Stimulated activated CD4-positive, alpha-beta T cell treated with anti-CD3 and anti-CD28 coated beads, Interleukin-1b, Interleukin-23, amount 100 ng/mL, for 1 hour (primary cell): ENCODE measurements around the gene HRH3.

Experiments used
- DNase-seq, 2 donors: peaks; one replicate each; pipeline ENCODE4 v3.0.0-alpha.2; 2020; ENCODE audit warnings: low read depth in 2 of 2

The HRH3 gene

DNA sequence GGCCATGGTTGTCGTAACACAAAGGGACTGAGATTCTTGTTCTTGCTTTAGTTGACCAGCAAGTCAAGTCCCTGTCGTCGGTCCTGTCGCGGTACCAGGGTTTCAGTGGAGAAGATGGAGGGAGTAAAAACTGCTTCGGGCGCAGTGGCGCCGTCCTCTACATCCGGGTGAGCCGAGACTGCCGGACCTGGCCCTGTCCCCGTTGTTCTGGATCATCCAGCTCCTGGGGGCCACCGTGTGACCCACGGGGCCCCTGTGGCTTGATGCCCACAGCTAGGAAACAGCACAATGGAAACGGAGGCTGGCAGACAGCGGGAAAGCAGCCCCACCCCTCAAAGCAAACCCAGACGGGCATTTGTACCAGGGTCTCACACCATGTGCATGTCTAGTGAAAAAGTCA is 22.3 kb downstream of the HRH3 start:
- no peak for DNase-seq

DNA sequence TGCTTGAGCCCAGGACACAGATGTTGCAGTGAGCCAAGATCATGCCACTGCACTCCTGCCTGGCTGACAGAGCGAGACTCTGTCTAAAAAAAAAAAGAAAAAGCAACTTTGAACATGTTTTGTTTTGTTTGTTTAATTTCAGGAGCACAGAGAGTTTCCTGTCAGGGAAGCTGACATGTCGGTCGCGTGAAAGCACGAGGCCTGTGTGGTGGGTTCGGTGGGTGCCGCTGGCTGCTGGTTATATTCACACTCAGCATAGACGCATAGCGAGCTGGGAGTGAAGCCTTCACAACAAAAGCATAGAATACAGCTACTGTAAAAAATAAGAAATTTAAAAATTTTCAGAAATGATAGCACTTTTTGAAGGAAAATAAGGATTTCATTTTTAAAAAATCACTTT is 22.8 kb downstream of the HRH3 start:
- no peak for DNase-seq

DNA sequence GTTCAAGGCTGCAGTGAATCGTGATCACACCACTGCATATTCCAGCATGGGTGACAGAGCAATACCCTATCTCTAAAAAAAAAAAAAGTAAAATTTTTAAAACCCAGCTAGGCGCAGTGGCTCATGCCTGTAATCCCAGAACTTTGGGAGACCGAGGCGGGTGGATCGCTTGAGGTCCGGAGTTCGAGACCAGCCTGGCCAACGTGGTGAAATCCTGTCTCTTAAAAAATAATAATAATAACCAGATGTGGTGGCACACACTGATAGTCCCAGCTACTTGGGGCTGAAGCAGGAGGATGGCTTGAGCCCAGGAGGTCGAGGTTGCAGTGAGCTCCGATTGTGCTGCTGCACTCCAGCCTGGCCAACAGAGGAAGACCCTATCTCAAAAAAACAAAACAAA is 23.8 kb downstream of the HRH3 start:
- DNase-seq: no peak

- no peak for DNase-seq
These were observed 24.3 kb downstream of the HRH3 start for GRCh38 chr20:62195736-62196135.

DNA sequence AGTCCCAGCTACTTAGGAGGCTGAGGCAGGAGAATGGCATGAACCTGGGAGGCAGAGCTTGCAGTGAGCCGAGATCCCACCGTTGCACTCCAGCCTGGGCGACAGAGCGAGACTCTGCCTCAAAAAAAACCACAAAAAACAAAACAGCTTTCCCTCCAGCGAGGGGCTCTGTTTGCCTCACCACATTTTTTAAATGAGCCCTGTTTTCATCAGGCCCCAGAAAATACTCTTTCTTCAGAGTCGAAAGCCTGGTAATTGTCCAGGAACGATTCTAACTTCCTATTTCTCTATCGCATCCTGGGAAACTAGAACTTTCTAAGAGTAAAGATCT is 25.0 kb downstream of the HRH3 start:
- DNase-seq: no peak

- DNase-seq: no peak
These were observed 26.7 kb downstream of the HRH3 start for GRCh38 chr20:62193079-62194025.

GRCh38 chr20:62192635-62193034 is 27.4 kb downstream of the HRH3 start:
- no peak for DNase-seq

DNA sequence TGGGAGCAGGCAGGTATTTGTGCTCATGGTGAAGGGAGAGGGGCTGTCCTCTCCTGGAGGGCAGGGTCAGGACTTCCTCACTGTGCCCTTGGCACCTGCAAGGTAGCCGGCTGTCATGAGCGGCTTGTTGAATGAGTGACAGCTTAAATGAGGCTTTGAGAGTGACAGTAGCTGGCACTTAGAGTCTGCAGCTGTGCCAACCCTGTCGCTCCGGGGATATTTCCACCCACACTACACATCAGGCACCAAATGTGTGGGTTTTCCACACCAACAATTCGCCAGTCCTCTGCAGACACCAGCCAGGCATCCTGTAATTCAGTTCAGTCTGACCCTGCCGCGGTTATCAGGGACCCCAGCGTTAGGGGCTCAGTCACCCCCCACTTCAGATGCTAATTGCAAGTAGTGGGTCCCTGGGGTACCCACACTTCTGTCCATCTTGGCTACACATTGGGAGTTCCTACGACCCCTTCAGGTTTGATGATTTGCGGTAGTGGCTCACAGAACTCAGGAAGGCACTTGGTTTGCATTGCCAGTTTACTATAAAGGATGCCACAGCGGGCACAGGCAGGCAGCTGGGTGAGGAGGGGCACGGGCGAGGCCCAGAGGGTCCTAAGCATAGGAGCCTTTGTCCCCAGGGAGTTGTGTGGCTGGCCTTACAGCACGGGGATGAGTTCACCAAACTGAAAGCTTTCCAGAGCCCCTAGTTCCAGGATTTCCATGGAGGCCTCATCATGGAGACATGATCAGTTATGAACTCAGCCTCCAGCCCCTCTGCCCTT is 28.1 kb downstream of the HRH3 start:
- DNase-seq: no peak

DNA sequence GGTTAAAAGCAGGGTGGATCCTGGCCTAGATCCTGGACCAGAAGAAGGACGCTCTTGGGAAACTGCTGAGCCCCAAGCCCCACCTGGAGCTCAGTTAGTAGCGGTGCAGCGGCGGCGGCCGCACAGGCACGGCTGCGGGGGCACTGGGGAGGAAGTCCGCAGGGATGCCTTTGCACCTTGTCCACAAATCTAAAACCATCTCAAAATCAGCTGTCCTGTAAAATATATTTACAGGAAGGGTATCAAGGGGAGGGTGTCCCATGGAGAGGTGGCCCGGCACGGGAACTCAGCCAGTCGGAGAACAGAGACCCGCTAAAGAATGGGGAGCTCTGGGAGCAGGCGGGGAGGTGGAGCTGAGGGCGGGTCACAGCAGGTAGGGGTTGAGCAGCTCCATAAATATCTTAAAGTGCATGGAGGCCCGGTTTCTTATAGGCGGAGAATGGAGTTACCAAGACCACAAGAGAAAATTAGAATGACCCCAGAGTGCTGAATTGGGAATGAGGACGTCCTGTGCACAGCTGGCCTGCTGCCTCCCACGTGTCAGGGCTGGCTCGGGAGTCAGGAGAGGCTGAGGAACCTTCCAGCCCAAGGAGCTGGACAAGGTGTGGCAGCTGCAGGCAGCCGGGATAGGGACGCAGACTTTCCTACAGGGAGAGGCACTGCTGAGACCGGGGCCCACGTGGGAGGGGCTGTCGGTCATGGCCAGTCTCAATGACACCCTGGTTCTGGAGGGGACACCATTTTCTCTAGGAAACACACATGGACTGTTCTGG is 29.3 kb downstream of the HRH3 start:
- no peak for DNase-seq

GRCh38 chr20:62186887-62187866 is 32.9 kb downstream of the HRH3 start:
- no peak for DNase-seq

DNA sequence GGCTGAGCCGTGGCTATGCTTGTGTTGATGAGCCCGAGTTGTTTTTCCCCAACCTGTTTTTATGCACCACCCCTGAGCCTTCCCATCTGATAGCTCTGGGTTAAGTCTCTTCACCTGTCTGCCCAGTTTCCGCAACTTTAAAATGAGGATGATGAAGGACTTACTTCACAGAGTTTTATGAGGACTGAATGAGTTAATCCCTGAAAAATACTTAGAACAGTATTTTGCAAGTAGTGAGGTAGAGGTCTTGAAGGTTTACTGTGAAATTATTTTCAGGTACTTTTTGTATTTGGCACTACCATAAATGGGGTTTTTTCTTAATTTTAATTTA is 34.0 kb downstream of the HRH3 start:
- no peak for DNase-seq

GRCh38 chr20:62183426-62184142 is 36.5 kb downstream of the HRH3 start:
- no peak for DNase-seq

- peak; percentile 80 to 81 for DNase-seq
These were observed 37.3 kb downstream of the HRH3 start, which contains the start of gene MTG2 for GRCh38 chr20:62182469-62183425. TSS of gene MTG2 (plus strand) at chr20:62183028. CDS start at chr20:62193421, 10,393 bp downstream.

GRCh38 chr20:62181808-62182207 is 38.3 kb downstream of the HRH3 start:
- DNase-seq: no peak

GRCh38 chr20:62179162-62179504 is 40.9 kb downstream of the HRH3 start:
- no peak for DNase-seq

- no peak for DNase-seq
These were observed 41.5 kb downstream of the HRH3 start for GRCh38 chr20:62178316-62179161.

DNA sequence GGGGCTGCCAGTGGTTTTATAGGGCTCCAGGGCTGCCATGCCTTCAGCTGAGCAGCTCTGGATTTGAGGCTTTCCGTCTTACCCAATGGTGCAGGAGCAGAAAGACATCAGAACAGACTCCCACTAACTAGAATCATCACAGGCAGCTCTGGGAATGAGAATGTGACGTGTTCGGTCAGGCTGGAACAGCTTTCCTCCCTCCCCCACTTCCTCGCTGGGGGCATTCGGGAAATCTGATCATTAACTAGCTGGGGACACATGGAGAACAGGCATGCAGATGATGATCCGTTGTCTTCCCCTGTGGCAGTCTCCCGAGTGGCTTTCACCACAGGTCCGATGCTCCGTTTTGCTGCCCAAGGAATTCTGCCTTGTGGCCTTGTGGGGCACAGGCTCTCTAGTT is 42.8 kb downstream of the HRH3 start:
- DNase-seq: no peak

DNA sequence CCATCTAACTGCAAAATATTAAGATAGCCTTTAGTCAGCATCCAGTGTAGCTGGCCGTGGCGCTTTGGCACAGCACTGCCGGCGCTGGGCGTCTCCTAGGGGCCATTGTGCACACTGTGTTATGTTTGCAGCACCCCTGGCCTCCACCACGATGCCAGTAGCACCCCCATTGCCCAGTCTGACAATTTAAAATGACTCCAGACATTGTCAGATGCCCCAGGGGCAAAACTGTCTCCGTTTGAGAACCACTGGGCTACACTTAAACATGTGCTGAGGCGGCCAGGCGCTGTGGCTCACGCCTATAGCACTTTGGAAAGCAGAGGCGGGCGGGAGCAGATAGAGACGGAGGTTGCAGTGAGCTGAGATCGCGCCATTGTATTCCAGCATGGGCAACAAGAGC is 43.2 kb downstream of the HRH3 start:
- DNase-seq: no peak
